ENCODE measurements around the gene MAST3.

DNA sequence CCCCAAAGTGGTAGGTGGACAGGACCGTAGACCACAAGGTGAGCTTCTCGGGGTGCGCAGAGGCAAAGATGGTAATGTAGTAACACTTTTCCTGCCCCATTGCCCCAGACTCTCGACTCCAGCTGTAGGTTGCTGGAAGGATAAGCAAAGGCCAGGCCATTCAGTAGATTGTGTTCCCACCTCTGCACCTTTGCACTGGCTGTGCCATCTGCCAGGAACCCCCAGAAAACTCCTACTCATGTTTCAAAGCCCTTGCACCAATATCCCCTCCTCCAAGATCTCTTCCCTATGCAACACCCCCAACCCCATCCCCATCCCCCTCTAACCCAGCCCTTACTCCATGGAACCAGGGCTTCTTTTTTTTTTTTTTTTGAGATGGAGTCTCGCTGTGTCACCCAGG is 29.2 kb upstream of the MAST3 start:
- TF ChIP-seq, protein P1, sequence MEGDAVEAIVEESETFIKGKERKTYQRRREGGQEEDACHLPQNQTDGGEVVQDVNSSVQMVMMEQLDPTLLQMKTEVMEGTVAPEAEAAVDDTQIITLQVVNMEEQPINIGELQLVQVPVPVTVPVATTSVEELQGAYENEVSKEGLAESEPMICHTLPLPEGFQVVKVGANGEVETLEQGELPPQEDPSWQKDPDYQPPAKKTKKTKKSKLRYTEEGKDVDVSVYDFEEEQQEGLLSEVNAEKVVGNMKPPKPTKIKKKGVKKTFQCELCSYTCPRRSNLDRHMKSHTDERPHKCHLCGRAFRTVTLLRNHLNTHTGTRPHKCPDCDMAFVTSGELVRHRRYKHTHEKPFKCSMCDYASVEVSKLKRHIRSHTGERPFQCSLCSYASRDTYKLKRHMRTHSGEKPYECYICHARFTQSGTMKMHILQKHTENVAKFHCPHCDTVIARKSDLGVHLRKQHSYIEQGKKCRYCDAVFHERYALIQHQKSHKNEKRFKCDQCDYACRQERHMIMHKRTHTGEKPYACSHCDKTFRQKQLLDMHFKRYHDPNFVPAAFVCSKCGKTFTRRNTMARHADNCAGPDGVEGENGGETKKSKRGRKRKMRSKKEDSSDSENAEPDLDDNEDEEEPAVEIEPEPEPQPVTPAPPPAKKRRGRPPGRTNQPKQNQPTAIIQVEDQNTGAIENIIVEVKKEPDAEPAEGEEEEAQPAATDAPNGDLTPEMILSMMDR (conservative IDR thresholded peaks at IDR 0.05): no peak
- no peak for TF ChIP-seq EZH2 (IDR thresholded peaks at IDR 0.05; ENCODE audit: low read depth)

All from PC-9 (cell line).